ENCODE results near the gene CBX5.
A peak's percentile ranks its signal among the peaks of the same experiment; 100 is the strongest.
"Not testable (repeated sequence)": the region's sequence is repeated elsewhere in the genome, so short reads cannot be mapped to it uniquely, and the experiment has no call there.

Gene CBX5

DNA sequence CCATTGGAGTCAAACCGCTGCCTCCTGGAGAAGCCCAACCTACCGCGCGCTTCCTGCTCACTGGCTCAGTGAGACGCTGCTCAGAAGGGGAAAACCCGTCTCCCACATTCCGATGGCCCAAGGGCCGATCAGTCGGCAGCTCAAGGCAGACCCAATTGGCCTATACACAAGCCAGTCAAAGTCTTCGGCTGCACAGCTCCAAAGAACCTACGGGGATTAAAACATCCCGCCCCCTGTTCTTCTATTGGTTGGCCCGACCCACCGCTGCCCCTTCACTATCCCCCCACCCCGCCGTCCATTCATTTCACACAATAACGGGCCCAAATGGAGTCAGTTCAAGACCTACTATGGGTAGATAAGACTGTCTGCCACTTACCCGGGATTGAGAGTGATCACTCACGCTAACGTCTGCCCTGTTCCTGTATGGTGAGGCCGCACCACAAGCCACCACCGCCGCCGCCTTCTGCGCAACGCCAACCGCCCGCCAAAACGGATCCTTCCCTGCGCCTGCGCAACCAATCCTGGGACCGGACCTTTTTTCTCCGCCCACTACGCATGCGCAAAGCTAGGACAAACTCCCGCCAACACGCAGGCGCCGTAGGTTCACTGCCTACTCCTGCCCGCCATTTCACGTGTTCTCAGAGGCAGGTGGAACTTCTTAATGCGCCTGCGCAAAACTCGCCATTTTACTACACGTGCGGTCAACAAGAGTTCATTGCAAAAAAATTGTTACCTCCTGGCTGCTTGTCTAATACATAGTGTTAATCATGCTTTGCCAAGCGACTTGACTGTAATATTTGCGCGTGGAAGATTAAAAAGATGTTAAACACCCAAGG lies at the start of gene CBX5:
Gene CBX5 (minus strand): TSS at position 491 of the 836 bp plus-strand sequence. CDS start 22,472 bp downstream, outside the sequence.
- peak; percentile 100 for DNase-seq (ENCODE audit: low spot score)

DNA sequence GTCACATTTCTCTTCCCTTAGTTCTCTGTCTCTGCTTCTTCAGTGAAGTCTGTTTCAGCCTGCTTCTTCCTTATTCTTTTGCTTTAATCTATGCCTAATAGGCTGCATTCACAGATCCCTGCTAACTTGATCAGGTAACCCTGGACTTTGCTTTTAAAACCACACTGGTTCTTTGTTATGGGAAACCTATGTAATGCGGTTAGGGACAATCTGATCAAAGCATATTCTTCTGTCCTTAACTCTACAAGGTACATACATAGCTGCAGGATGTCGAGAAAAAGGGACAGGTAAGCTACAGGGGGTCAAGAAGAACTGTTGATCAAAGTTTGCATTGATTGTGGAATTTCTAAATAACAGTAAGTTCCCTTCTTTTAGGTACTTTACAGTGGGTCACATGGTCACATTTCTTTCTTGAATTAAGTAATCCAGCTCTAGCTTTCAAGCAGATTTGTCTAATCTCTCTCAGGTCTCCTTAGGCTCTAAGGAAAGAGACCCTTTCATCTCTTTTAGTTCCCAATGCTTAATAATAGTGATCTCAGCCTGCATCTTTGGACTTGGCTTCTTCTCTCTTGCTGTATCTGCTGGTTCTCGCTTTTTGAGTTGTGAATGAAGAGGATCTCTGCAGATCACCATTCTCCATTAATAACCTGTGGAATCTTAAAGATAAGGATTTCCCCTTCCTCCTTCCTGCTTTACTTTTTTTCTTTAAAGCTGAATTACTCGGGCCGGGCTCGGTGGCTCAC lies 48.8 kb upstream of the CBX5 start:
- DNase-seq (ENCODE audit: low spot score), result no peak

DNA sequence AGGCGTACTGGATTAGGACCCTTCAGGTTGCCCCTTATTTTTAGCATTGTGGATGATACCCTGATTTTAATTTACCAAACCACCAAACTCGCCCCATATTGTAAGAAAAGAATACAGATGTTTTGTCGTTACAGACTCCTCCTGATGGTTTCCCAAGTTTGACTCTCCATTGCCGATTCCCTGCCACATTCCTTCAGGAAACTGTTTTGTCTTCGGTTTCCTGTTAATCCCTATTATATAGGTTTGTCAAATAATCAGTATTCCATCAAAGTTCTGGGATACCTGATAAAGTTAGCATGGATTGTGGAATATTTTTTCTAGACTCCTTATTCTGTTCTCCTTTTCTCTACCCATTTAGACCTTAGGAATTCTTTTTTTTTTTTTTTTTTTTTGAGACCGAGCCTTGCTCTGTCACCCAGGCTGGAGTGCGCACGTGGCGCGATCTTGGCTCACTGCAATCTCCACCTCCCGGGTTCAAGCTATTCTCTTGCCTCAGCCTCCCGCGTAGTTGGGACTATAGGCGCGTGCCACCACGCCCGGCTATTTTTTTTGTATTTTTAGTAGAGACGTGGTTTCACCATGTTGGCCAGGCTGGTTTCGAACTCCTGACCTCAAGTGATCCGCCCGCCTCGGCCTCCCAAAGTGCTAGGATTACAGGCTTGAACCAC lies 45.7 kb upstream of the CBX5 start:
- not testable (repeated sequence) for DNase-seq (ENCODE audit: low spot score)

DNA sequence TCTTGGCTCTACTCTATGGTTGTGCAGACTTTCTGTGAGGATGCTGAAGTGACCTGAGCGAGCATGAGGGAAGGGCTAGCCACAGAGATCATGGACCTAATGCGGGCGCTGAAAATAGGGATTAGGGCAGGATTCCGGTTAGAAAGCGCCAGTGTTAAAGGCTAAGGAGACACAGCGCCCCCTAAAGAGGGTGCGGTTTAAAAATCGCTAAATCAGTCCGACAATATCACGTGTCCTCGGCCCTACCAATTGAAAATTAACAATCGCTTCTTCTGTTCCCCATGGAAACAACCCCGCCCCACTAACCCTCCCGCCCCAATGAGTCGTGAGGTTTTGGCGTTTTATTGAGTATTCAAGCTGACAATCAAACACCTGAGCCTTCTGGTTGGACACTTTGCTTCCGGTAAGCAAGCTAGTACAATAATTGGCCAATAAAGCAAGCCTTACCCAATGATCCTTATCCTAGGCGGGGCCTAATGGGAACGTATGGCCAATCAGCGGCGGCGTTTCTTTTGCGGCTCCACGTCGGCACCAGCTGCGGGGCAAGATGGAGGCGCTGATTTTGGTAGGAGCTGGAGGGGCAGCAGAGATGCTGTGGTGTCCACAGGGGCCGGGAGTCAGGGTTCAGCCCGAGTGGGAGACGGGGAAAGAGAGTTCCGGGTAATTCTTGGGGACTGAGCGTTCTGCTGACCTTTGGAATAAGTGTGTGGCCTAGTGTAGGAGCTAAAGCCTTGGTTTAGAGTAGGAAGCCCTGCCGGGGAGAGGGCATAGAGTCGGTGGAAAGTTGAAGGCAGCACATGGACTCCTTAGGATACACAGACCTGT lies 44.9 kb upstream of the CBX5 start, which contains the start of gene COPZ1:
Gene COPZ1 (plus strand): TSS at position 515 of the 825 bp plus-strand sequence. CDS start 33 bp downstream, at position 548.
- DNase-seq (ENCODE audit: low spot score), result peak; percentile 100

DNA sequence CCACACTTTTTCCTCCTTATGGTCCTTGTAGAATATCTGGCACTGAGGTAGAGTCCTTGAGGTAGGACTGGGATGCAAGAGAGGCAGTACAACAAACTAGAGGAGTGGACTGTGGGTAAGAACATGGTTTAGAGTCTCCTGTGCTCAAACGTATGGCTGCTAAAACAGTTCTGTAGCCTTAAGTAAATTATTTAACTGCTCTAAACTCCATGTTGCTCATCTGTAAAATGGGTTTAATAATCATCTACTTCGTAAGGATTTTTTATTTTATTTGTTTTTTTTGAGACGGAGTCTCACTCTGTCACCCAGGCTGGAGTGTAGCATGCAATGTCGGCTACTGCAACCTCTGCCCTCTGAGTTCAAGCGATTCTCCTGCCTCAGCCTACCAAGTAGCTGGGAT lies 41.4 kb upstream of the CBX5 start:
- DNase-seq (ENCODE audit: low spot score), result no peak

DNA sequence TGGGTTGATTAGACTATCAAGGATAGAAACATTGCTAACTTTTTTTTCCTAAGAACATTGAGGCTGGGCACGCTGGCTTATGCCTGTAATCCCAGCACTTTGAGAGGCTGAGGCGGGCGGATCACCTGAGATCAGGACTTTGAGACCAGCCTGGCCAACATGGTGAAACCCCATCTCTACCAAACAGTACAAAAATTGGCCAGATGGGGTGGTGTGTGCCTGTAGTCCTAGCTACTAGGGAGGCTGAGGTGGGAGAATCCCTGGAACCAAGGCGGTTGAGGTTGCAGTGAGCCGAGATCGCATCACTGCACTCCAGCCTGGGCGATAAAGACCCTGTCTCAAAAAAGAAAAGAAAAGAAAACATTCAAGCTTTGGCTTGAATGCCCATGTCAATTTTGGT lies 32.4 kb upstream of the CBX5 start:
- not testable (repeated sequence) for DNase-seq (ENCODE audit: low spot score)

DNA sequence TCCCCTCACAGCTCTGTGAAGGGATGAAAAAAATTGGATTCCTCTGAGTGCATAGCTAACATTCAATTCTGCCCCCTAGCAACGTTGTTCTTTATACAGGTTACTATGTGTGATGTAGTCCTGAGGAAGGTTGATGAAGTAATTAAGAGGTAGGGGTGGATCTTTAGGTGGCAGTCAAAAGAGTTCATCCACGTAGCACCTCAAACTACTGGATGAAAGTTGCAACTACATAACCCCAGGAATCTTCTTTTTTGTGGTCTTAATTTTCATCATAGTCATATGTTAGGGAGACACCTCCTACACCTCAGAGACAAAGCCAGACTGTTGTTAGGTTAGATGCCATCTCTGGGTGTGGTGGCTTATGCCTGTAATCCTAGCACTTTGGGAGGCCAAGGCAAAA lies 31.1 kb upstream of the CBX5 start:
- DNase-seq (ENCODE audit: low spot score), result no peak

DNA sequence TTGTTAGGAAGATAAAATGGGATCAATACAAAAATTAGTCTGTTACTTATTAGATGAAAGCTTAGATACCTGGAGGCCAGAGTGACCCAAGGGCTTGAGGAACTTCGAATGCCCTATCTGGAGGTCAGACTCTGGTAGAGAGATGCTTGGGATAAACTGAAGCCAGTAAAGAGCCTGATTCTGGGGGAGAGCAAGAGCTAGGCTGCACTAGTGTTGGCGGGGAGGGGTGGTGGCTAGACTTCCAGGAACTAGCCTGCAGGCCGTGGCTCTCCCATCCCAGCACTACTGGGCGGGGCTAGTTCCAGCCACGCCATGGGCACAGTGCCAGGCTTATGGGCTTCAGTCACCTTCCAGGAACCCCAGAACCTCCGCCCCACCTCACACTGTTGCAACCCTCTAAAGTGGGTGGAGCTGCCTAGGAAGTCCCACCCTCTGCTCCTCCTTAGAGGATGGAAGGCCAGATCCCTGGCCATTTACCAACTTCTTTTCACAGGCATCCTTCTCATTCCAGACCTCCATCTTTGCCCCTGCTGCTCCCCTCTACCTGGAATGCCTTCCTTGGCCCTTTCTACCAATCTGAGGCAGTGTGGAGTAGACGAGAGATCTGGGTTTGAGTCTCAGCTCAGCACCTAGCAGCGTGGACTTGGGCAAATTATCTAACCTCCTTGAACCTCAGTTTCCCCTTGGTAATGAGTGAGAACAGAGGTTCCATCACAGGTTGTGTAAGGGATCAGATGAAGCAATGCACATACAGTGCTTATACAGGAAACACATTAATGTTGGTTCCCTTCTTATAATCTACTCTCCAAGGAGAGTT lies 27.2 kb upstream of the CBX5 start:
- DNase-seq (ENCODE audit: low spot score), result peak; percentile 77

DNA sequence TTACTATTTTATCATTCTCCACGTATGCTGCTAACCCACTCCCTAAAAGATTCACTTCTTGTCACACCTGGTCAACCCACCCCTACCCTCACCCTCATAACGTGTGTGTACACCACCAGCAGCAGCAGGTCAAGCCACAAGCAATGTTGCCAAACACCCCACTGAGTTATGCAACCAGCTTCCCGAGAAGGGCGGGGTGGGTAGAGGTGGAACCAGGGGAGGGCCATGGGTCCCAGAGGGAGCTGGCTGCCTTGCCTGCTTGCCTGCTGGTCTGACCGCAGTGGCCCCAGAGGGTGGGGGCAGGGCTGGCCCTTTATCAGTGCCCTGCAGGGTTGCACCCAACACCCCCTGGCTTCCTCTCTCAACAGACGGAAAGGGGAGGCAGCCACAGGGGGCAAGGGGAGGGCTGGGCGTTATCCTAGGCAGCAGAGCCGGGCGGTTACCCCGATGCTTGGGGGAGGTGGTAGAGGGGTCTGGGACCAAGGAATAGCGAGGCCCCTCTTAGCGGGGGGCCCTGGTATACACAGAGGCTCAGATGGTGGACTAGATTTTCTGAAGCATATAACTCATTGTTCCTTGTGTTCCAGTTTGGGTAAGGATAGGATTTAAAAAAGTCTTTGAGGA lies 24.4 kb upstream of the CBX5 start:
- DNase-seq (ENCODE audit: low spot score), result peak; percentile 28

DNA sequence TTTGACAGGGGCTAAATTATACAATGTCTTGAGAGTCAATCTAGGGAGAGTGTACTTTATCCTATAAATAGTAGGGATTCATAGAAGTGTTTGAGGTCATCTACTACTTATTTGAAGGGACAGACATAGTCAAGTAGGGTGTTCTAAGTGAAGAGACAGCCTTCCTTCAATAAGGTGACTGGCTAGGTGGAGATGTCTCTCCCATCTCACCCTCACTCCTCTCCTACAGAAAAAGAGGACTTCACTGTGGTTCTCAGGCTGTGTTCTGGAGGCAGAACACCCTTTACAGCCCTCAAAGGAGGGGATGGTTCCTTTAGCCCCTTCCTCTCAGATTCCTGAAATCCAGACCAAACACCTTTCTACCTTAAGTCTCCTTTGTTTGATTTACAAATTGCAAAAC lies 23.7 kb upstream of the CBX5 start:
- no peak for DNase-seq (ENCODE audit: low spot score)

DNA sequence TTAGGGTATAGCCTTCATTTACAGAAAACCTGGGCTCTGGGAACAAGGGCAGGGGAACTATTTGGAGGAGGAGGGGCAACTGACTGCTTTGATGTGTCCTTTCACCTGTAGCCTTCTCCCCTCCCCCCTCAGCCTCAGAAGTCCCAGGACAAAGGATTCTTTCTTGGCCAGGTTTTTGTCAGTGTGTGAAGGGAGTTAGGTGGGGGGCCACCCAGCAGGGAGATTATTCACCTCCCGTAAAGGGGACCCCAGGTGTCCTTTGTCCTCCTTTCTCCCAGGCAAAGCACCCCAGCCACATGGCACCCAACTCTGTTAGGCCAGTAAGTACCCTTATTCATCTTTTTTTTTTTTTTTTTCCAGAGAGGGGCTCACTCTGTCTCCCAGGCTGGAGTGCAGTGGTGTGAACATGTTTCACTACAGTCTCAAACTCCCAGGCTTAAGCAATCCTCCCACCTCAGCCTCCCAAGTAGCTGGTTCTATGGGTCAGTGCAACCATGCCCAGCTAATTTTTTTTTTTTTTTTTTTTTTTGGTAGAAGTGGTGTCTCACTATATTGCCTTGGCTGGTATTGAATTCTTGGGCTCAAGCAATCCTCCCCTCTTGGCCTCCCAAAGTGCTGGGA lies 21.6 kb upstream of the CBX5 start:
- DNase-seq (ENCODE audit: low spot score), result no peak

DNA sequence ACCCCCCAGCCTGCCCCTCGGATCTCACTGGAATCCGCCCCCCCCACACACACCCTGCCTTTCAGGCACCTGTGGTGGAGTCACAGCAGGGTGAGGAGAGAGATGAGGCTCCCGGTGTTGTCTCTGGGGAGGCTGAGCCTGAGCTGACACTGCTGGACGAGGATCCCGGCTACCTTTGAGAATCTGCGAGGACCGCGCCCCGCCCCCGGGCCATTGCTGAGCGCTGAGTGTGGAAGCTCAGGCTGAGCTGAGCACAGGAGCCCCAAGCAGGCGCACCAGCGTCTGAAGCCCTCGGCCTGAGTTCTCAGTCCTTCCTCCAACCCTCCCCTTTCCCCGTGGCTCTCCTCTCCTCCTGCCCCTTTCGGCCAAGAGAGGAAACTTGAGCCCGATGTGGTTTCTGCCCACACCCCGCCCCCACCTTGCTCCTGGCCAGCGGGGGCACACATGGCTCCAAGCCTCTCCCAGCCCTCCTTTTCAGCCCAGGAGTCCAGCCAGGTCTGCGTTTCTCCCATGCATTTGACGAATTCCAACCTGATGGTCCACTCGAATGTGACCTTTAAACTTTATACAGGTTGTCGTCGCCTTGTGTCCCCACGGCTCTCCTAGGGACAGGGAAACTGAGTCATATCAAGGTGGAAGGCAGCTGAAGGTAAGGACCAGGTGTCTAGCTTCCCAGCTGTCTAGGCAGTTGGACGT lies 21.0 kb upstream of the CBX5 start, which contains the start of gene NFE2:
Gene NFE2 (minus strand): TSS at position 284 of the 696 bp plus-strand sequence. CDS start 5,767 bp downstream, outside the sequence.
- peak; percentile 78 for DNase-seq (ENCODE audit: low spot score)

DNA sequence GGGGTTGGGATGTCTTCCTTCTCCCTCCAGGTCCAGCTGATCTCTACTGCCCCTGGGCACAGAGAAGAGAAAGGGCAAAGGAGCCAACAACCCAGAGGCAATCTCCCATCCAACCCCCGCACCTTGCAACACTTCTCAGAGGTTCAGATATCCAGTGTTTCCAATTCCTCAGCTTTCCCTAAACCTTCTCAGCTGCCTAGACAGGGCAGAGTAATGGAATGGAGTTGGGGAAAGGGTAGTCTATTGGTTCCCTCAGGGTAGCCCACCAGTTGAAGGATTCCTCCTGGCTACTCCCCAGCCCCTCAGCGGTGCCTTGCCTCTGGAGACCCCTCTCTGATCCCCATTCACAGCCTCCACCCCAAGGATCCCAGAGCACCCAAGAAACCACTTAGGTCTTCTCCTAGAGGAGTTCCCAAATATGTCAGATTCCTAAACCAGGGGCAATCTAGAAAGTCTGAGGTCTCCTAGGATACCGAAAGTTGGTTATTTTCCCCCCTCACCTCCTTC lies 20.4 kb upstream of the CBX5 start:
- no peak for DNase-seq (ENCODE audit: low spot score)

DNA sequence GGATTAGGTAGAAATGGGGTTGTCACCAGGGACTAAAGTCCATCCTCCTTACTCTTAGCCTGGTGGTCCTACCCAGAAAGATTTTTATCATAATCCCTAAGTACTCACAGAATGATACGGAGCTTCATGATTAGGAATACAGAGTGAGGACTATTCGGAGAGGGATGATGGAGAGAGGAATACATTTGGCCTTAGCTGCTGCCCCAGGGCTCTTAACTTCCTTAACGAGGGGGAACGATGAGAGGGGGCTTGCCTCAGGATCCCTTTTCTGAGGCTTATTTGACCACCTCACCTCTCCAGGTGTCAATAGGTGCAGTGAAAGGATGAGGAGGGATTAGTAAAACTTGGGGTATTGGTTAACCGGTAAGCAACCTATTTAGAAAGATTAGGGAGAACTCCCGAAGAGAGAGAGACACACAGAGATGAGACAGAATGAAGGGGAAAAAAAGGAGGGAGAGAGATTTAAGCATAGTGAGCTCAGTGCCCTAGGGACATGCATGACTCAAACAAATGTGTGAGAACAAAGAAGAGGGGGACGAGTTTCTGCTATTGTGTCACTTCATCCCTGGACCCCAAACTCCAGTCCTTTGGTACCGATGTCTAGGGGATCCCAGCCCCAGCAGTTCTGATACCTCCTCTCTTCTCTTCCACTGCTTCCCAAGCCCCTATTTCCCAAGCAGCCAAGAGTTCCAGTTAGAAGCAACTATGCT lies 19.7 kb upstream of the CBX5 start:
- no peak for DNase-seq (ENCODE audit: low spot score)

DNA sequence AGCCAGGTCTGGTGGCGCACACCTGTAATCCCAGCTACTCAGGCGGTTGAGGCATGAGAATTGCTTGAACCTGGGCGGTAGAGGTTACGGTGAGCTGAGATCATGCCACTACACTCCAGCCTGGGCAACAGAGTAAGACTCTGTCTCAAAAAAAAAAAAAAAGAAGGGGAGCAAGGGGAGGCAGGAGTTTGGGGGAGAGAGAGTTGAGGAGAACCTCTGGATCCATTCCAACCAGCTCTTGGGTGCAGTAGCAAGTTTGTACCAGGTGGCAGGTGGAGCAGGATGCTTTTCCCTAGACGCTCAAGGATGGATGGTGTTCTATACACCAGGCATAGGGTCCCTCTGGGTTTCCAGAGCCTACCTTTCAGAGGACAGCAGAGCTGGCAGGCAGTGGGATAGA lies 19.0 kb upstream of the CBX5 start:
- no peak for DNase-seq (ENCODE audit: low spot score)

DNA sequence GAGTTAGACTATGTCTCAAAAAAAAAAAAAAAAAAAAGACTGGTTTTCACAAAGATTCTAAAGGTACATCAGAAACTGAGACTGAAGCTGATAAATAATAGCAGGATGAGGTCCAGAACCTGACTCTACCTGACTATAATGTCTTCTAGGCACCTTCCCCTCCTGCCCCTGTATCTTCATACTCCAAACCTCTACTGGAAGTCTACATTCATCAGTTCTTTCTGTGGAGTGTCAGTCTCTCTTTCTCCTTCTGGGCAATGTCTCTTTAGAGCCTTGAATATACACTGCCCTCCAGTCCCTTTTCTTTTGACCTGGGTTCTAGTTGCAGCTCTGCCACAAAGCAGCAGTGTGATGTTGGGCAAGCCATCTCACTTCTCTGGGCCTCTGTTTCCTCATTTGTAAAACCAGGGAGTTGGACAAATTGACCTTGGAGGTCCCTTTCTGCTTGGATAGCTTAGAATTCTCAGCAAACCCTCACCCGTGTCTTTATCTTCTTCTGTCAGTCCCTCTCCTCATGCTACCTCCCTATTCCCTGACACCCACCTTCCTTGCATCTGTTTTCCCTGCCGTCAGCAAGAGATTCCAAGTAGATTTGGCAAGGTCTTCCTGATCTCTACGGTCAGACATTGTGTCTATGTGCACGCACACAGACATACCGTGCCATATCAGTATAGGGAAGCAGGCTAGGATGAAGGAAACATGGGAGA lies 16.6 kb upstream of the CBX5 start:
- no peak for DNase-seq (ENCODE audit: low spot score)

DNA sequence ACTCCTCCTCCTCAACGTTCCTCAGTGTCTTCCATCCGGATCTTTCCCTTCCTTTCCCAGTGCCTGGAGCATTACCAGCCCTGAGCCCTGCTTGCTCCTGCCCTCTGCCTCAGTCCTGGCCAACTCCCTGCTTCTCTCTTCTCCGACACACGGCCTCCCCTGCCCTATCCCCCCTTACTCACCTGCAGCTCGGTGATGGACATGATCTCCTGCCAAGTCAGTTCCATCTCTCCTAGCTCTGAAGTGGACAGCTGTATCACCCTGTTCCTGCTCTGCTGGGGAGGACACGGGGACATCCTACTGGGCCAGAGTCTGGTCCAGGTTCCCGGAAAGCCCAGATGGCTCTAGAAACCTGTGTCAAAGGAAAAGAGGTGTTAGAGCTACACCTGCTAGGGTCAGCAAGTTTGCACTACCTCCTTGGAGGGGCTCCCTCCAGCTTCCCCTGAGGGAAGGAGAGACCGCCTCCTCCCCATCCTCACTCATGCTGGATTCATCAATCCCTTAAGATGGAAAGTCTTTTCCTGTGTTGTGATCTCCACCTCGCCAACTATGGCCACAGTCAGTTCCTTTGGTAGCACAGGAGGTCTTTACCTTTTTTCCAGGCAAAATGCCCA lies 15.1 kb upstream of the CBX5 start:
- DNase-seq (ENCODE audit: low spot score), result no peak

All from kidney tubule cell (primary cell).